Tibial nerve (tissue), 4 donors: ENCODE results near the gene TMEM178B. TPM values are rescaled to one million over a fixed set of nuclear protein-coding genes. Genes with fewer than 3 reads are reported as not detected.

Experiments used
- DNase-seq, 2 donors: peaks; one replicate each; pipeline ENCODE4 v3.0.0-alpha.2; 2019; ENCODE audit warnings: low spot score in 2 of 2
- H3K27ac ChIP-seq, 4 donors: fragments of 200-600 bp; sonication (generic) in 3 of 4; one replicate each; pipeline ENCODE4 v1.5.1; 2017 to 2019; ENCODE audit warnings: mild to moderate bottlenecking in 1 of 4
- H3K27me3 ChIP-seq, 2 donors: fragments of 200-600 bp; sonication (generic) in 1 of 2; one replicate each; pipeline versions ENCODE4 v1.5.1 to v1.6.0; 2017 to 2019
- H3K36me3 ChIP-seq, 3 donors: fragments of 200-600 bp; sonication (generic); one replicate each; pipeline ENCODE4 v1.5.1; 2018 to 2019
- H3K4me1 ChIP-seq, 4 donors: fragments of 200-600 bp; sonication (generic) in 3 of 4; one replicate each; pipeline ENCODE4 v1.5.1; 2017 to 2019
- H3K4me3 ChIP-seq, 4 donors: fragments of 200-600 bp; sonication (generic) in 3 of 4; one replicate each; pipeline ENCODE4 v1.5.1; 2017 to 2019; ENCODE audit warnings: mild to moderate bottlenecking in 1 of 4, moderate library complexity in 1 of 4
- H3K9me3 ChIP-seq, 4 donors: fragments of 200-600 bp; sonication (generic) in 3 of 4; one replicate each; pipeline ENCODE4 v1.5.1; 2017 to 2019
- EP300 ChIP-seq, 2 donors: sonication (generic); formaldehyde crosslinking; IDR thresholded peaks; one replicate each; pipeline ENCODE4 v1.6.1; 2017; ENCODE audit warnings: antibody characterized with exemption in 2 of 2, mild to moderate bottlenecking in 1 of 2
- POLR2A ChIP-seq, 2 donors: fragments of 450-650 bp; IDR thresholded peaks; one replicate each; pipeline ENCODE4 v1.6.1; 2017; ENCODE audit warnings: antibody characterized with exemption in 2 of 2, mild to moderate bottlenecking in 2 of 2, moderate library complexity in 2 of 2
- WGBS, 2 donors: methylation state at CpG; one replicate each; pipeline ENCODE4 v1.1.5; 2018; 5-methylcytosine and 5-hydroxymethylcytosine counted together
- total RNA-seq, 4 donors: library from RNA; depleted of rRNA; stranded (reverse); fragments of >200 nt; gene quantifications; one replicate each; pipeline ENCODE4 v1.1.0, GENCODE V29; 2016
- TF ChIP-seq, protein P1 (sequence below), 5 experiments: fragments of 200-600 bp in 3 of 5; fragments of 450-650 bp in 2 of 5; sonication (generic) in 3 of 5; IDR thresholded peaks; one replicate each; pipeline ENCODE4 v1.5.1; 2016 to 2019; ENCODE audit warnings: antibody characterized with exemption in 5 of 5, mild to moderate bottlenecking in 3 of 5, moderate library complexity in 2 of 5

Gene TMEM178B
- total RNA-seq, 4 donors from 2014 or later = 0.30 to 0.78 (median 0.53) TPM

GRCh38 chr7:141386881-141387280 lies 313.0 kb downstream of the TMEM178B start:
- Histone ChIP-seq H3K9me3 (no peaks in the 10 kb centered on the region), H3K27me3 (no peaks in the 10 kb centered on the region), H3K27ac (no peak overlapping the region), H3K4me1 (no peaks in the 10 kb centered on the region), H3K4me3 (no peak overlapping the region), H3K36me3 (no peaks in the 10 kb centered on the region)
- 78 to 92% methylated on average over 1 of the region's 1 CpG for WGBS, 2 donors
- DNase-seq = no peak
- TF ChIP-seq, protein P1, sequence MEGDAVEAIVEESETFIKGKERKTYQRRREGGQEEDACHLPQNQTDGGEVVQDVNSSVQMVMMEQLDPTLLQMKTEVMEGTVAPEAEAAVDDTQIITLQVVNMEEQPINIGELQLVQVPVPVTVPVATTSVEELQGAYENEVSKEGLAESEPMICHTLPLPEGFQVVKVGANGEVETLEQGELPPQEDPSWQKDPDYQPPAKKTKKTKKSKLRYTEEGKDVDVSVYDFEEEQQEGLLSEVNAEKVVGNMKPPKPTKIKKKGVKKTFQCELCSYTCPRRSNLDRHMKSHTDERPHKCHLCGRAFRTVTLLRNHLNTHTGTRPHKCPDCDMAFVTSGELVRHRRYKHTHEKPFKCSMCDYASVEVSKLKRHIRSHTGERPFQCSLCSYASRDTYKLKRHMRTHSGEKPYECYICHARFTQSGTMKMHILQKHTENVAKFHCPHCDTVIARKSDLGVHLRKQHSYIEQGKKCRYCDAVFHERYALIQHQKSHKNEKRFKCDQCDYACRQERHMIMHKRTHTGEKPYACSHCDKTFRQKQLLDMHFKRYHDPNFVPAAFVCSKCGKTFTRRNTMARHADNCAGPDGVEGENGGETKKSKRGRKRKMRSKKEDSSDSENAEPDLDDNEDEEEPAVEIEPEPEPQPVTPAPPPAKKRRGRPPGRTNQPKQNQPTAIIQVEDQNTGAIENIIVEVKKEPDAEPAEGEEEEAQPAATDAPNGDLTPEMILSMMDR (IDR thresholded peaks at IDR 0.05) = no peak
- no peak for TF ChIP-seq EP300 (IDR thresholded peaks at IDR 0.05)
- TF ChIP-seq POLR2A (IDR thresholded peaks at IDR 0.05) = no peak

- Histone ChIP-seq H3K36me3 (no peaks in the 10 kb centered on the region), H3K4me1 (no peaks in the 10 kb centered on the region), H3K4me3 (no peak overlapping the region), H3K27ac (no peak overlapping the region), H3K9me3 (no peaks in the 10 kb centered on the region), H3K27me3 (no peaks in the 10 kb centered on the region)
- no peak for DNase-seq
- TF ChIP-seq EP300 (IDR thresholded peaks at IDR 0.05) = no peak
- TF ChIP-seq, protein P1 (IDR thresholded peaks at IDR 0.05) = no peak
- no peak for TF ChIP-seq POLR2A (IDR thresholded peaks at IDR 0.05)
- 76 to 81% methylated on average over 14 of the region's 14 CpGs for WGBS, 2 donors
These were observed 313.8 kb downstream of the TMEM178B start for GRCh38 chr7:141387521-141388217.

DNA sequence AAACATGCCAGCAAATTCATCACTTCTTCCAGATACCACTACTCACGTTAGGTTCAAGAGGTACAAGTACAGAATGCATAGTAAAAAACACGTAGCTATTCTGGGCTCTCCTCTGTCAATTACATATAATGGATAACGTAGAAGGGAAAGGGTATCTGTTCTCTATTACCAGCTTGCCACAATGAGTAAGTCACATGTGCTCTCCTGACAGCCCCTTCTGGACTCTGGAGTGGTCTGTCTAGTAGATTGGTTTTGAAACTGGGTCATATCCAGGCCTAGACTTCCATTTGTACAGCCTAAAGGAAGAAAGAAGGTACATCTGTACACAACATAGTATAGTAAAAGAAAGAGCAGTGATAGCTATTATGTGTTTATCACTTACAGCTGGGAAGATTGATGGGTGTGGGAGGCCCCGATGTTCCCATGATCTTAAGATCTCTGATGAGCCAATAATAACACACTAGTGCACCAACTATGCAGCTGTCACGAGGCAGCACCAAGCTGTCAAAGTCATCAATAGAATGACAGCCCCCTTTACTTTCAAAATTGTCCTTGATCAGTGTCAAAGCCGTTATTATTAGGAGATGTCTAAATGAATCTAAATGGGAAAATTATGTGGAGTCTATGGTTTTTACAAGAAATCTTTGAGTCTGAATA lies 315.4 kb downstream of the TMEM178B start:
- TF ChIP-seq, protein P1 (IDR thresholded peaks at IDR 0.05) = no peak
- TF ChIP-seq EP300 (IDR thresholded peaks at IDR 0.05) (no peak), POLR2A (IDR thresholded peaks at IDR 0.05) (no peak)
- no peaks in the 10 kb centered on the region for H3K27me3 ChIP-seq
- H3K4me1 ChIP-seq = no peaks in the 10 kb centered on the region
- no peak overlapping the region for H3K4me3 ChIP-seq
- DNase-seq = no peak
- no peaks in the 10 kb centered on the region for H3K9me3 ChIP-seq
- WGBS, 2 donors = 66 to 70% methylated on average over 6 of the region's 6 CpGs
- no peak overlapping the region for H3K27ac ChIP-seq
- H3K36me3 ChIP-seq = no peaks in the 10 kb centered on the region

GRCh38 chr7:141390339-141390738 lies 316.5 kb downstream of the TMEM178B start:
- TF ChIP-seq, protein P1 (IDR thresholded peaks at IDR 0.05) = no peak
- TF ChIP-seq EP300 (IDR thresholded peaks at IDR 0.05) = no peak
- TF ChIP-seq POLR2A (IDR thresholded peaks at IDR 0.05) = no peak
- no peaks in the 10 kb centered on the region for H3K9me3 ChIP-seq
- 84 to 93% methylated on average over 6 of the region's 6 CpGs for WGBS, 2 donors
- no peaks in the 10 kb centered on the region for H3K36me3 ChIP-seq
- no peak overlapping the region for H3K4me3 ChIP-seq
- H3K27ac ChIP-seq = no peak overlapping the region
- H3K4me1 ChIP-seq = no peaks in the 10 kb centered on the region
- H3K27me3 ChIP-seq = no peaks in the 10 kb centered on the region
- DNase-seq = no peak

DNA sequence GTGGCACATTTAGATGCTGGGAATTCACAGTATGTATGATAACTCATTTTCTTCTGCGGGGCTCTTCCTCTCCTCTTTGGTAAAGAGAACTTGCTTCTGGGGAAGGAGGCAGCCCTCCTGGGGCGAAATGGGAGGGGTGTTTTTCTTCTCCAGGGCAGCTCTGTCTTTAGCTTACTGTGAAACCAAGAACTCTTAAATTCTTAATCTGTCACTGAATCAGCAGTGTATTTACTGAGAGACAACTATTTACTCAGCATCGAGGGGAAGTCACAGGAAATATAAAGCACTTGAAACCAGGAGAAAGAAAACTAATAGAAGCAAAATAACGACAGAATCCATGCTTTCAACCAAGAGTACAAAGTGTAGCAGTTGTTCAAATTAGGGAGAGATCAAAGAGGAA lies 319.2 kb downstream of the TMEM178B start:
- Histone ChIP-seq H3K9me3 (no peaks in the 10 kb centered on the region), H3K27me3 (no peaks in the 10 kb centered on the region), H3K36me3 (no peaks in the 10 kb centered on the region), H3K4me3 (no peak overlapping the region), H3K27ac (no peak overlapping the region), H3K4me1 (no peaks in the 10 kb centered on the region)
- TF ChIP-seq, protein P1 (IDR thresholded peaks at IDR 0.05) = no peak
- TF ChIP-seq EP300 (IDR thresholded peaks at IDR 0.05) (no peak), POLR2A (IDR thresholded peaks at IDR 0.05) (no peak)
- 66 to 67% methylated on average over 4 of the region's 4 CpGs for WGBS, 2 donors
- DNase-seq = no peak
